ENCODE results near the gene CEMIP. TPM values are rescaled to one million over a fixed set of nuclear protein-coding genes. Genes with fewer than 3 reads are reported as not detected.
"Not testable (repeated sequence)": the region's sequence is repeated elsewhere in the genome, so short reads cannot be mapped to it uniquely, and the experiment has no call there.

The CEMIP gene
- total and polyA plus RNA-seq, 2 donors, result 0.28 to 2.9 TPM

- Histone ChIP-seq H3K36me3 (ENCODE audit: control insufficient read depth in 2 of 2, insufficient read depth in 2 of 2, low read length in 1 of 2) (peaks cover 5 to 37% of the 10 kb centered on the region in 2 donors), H3K27ac (ENCODE audit: low read depth in 1 of 2, low read length in 1 of 2) (no peak overlapping the region), H3K27me3 (ENCODE audit: control insufficient read depth in 2 of 2, insufficient read depth in 1 of 2, low read length in 1 of 2) (no peaks in the 10 kb centered on the region), H3K4me3 (ENCODE audit: low read length in 2 of 2) (no peak overlapping the region), H3K9me3 (ENCODE audit: control insufficient read depth in 2 of 2, insufficient read depth in 1 of 2, low read length in 1 of 2) (no peaks in the 10 kb centered on the region), H3K4me1 (ENCODE audit: control insufficient read depth in 2 of 2, insufficient read depth in 2 of 2, low read length in 2 of 2) (no peaks in the 10 kb centered on the region)
- 98% methylated on average over 12 of the region's 12 CpGs for WGBS
- no peak for DNase-seq (ENCODE audit: low read depth in 6 of 9, low spot score in 9 of 9)
Measured at GRCh38 chr15:80953001-80953952, 174.1 kb downstream of the CEMIP start.

- WGBS, result 98% methylated on average over 9 of the region's 9 CpGs
- DNase-seq (ENCODE audit: low read depth in 6 of 9, low spot score in 9 of 9), result no peak
- H3K4me3 ChIP-seq (ENCODE audit: low read length in 2 of 2), result no peak overlapping the region
- no peak overlapping the region for H3K27ac ChIP-seq (ENCODE audit: low read depth in 1 of 2, low read length in 1 of 2)
- H3K9me3 ChIP-seq (ENCODE audit: control insufficient read depth in 2 of 2, insufficient read depth in 1 of 2, low read length in 1 of 2), result no peaks in the 10 kb centered on the region
- H3K36me3 ChIP-seq (ENCODE audit: control insufficient read depth in 2 of 2, insufficient read depth in 2 of 2, low read length in 1 of 2), result peaks cover 0 to 37% of the 10 kb centered on the region in 2 donors
- H3K27me3 ChIP-seq (ENCODE audit: control insufficient read depth in 2 of 2, insufficient read depth in 1 of 2, low read length in 1 of 2), result no peaks in the 10 kb centered on the region
- no peaks in the 10 kb centered on the region for H3K4me1 ChIP-seq (ENCODE audit: control insufficient read depth in 2 of 2, insufficient read depth in 2 of 2, low read length in 2 of 2)
Measured at GRCh38 chr15:80953953-80954778, 175.0 kb downstream of the CEMIP start.

- peaks cover 3 to 29% of the 10 kb centered on the region in 2 donors for H3K36me3 ChIP-seq (ENCODE audit: control insufficient read depth in 2 of 2, insufficient read depth in 2 of 2, low read length in 1 of 2)
- WGBS, result 97% methylated on average over 19 of the region's 19 CpGs
- not testable (repeated sequence) for DNase-seq (ENCODE audit: low read depth in 6 of 9, low spot score in 9 of 9)
Measured at GRCh38 chr15:80955571-80956452, 176.6 kb downstream of the CEMIP start.

GRCh38 chr15:80957556-80957955 is 178.4 kb downstream of the CEMIP start:
- DNase-seq (ENCODE audit: low read depth in 6 of 9, low spot score in 9 of 9), result no peak
- H3K36me3 ChIP-seq (ENCODE audit: control insufficient read depth in 2 of 2, insufficient read depth in 2 of 2, low read length in 1 of 2), result peaks cover 3 to 20% of the 10 kb centered on the region in 2 donors
- 94% methylated on average over 2 of the region's 2 CpGs for WGBS
- H3K27me3 ChIP-seq (ENCODE audit: control insufficient read depth in 2 of 2, insufficient read depth in 1 of 2, low read length in 1 of 2), result no peaks in the 10 kb centered on the region
- no peaks in the 10 kb centered on the region for H3K4me1 ChIP-seq (ENCODE audit: control insufficient read depth in 2 of 2, insufficient read depth in 2 of 2, low read length in 2 of 2)
- H3K27ac ChIP-seq (ENCODE audit: low read depth in 1 of 2, low read length in 1 of 2), result no peak overlapping the region
- no peak overlapping the region for H3K4me3 ChIP-seq (ENCODE audit: low read length in 2 of 2)
- H3K9me3 ChIP-seq (ENCODE audit: control insufficient read depth in 2 of 2, insufficient read depth in 1 of 2, low read length in 1 of 2), result no peaks in the 10 kb centered on the region

More at GRCh38 chr15:80955571-80956452, 176.6 kb downstream of the CEMIP start:
- not testable (repeated sequence) for H3K4me3 ChIP-seq (ENCODE audit: low read length in 2 of 2); H3K9me3 ChIP-seq (ENCODE audit: control insufficient read depth in 2 of 2, insufficient read depth in 1 of 2, low read length in 1 of 2); H3K27me3 ChIP-seq (ENCODE audit: control insufficient read depth in 2 of 2, insufficient read depth in 1 of 2, low read length in 1 of 2); H3K4me1 ChIP-seq (ENCODE audit: control insufficient read depth in 2 of 2, insufficient read depth in 2 of 2, low read length in 2 of 2); H3K27ac ChIP-seq (ENCODE audit: low read depth in 1 of 2, low read length in 1 of 2)

- Histone ChIP-seq H3K4me1 (ENCODE audit: control insufficient read depth in 2 of 2, insufficient read depth in 2 of 2, low read length in 2 of 2) (no peaks in the 10 kb centered on the region), H3K4me3 (ENCODE audit: low read length in 2 of 2) (no peak overlapping the region), H3K36me3 (ENCODE audit: control insufficient read depth in 2 of 2, insufficient read depth in 2 of 2, low read length in 1 of 2) (peaks cover 3 to 17% of the 10 kb centered on the region in 2 donors), H3K27ac (ENCODE audit: low read depth in 1 of 2, low read length in 1 of 2) (no peak overlapping the region), H3K9me3 (ENCODE audit: control insufficient read depth in 2 of 2, insufficient read depth in 1 of 2, low read length in 1 of 2) (no peaks in the 10 kb centered on the region), H3K27me3 (ENCODE audit: control insufficient read depth in 2 of 2, insufficient read depth in 1 of 2, low read length in 1 of 2) (no peaks in the 10 kb centered on the region)
- DNase-seq (ENCODE audit: low read depth in 6 of 9, low spot score in 9 of 9), result no peak
- WGBS, result 100% methylated on average over 2 of the region's 2 CpGs
Measured at GRCh38 chr15:80957976-80958375, 178.8 kb downstream of the CEMIP start.

GRCh38 chr15:80958818-80959495 is 179.8 kb downstream of the CEMIP start:
- Histone ChIP-seq H3K4me1 (ENCODE audit: control insufficient read depth in 2 of 2, insufficient read depth in 2 of 2, low read length in 2 of 2) (no peaks in the 10 kb centered on the region), H3K9me3 (ENCODE audit: control insufficient read depth in 2 of 2, insufficient read depth in 1 of 2, low read length in 1 of 2) (no peaks in the 10 kb centered on the region), H3K36me3 (ENCODE audit: control insufficient read depth in 2 of 2, insufficient read depth in 2 of 2, low read length in 1 of 2) (peaks cover 3 to 17% of the 10 kb centered on the region in 2 donors), H3K27me3 (ENCODE audit: control insufficient read depth in 2 of 2, insufficient read depth in 1 of 2, low read length in 1 of 2) (no peaks in the 10 kb centered on the region), H3K4me3 (ENCODE audit: low read length in 2 of 2) (no peak overlapping the region), H3K27ac (ENCODE audit: low read depth in 1 of 2, low read length in 1 of 2) (no peak overlapping the region)
- WGBS, result 98% methylated on average over 9 of the region's 9 CpGs
- no peak for DNase-seq (ENCODE audit: low read depth in 6 of 9, low spot score in 9 of 9)

GRCh38 chr15:80965454-80965853 is 186.3 kb downstream of the CEMIP start:
- H3K4me1 ChIP-seq (ENCODE audit: control insufficient read depth in 2 of 2, insufficient read depth in 2 of 2, low read length in 2 of 2); H3K27ac ChIP-seq (ENCODE audit: low read depth in 1 of 2, low read length in 1 of 2); DNase-seq (ENCODE audit: low read depth in 6 of 9, low spot score in 9 of 9); H3K36me3 ChIP-seq (ENCODE audit: control insufficient read depth in 2 of 2, insufficient read depth in 2 of 2, low read length in 1 of 2); H3K9me3 ChIP-seq (ENCODE audit: control insufficient read depth in 2 of 2, insufficient read depth in 1 of 2, low read length in 1 of 2); H3K27me3 ChIP-seq (ENCODE audit: control insufficient read depth in 2 of 2, insufficient read depth in 1 of 2, low read length in 1 of 2); H3K4me3 ChIP-seq (ENCODE audit: low read length in 2 of 2): not testable (repeated sequence)

- WGBS, result 97% methylated on average over 8 of the region's 8 CpGs
- Histone ChIP-seq H3K4me3 (ENCODE audit: low read length in 2 of 2) (no peak overlapping the region), H3K4me1 (ENCODE audit: control insufficient read depth in 2 of 2, insufficient read depth in 2 of 2, low read length in 2 of 2) (no peaks in the 10 kb centered on the region), H3K36me3 (ENCODE audit: control insufficient read depth in 2 of 2, insufficient read depth in 2 of 2, low read length in 1 of 2) (peaks cover 6% of the 10 kb centered on the region in 2 donors), H3K27me3 (ENCODE audit: control insufficient read depth in 2 of 2, insufficient read depth in 1 of 2, low read length in 1 of 2) (no peaks in the 10 kb centered on the region), H3K27ac (ENCODE audit: low read depth in 1 of 2, low read length in 1 of 2) (no peak overlapping the region), H3K9me3 (ENCODE audit: control insufficient read depth in 2 of 2, insufficient read depth in 1 of 2, low read length in 1 of 2) (no peaks in the 10 kb centered on the region)
- no peak for DNase-seq (ENCODE audit: low read depth in 6 of 9, low spot score in 9 of 9)
Measured at GRCh38 chr15:80966431-80967197, 187.4 kb downstream of the CEMIP start.

Measured in thymus (tissue), 11 donors.